SK-N-MC (cell line): ENCODE measurements around the gene MTUS2.

Experiments used
- EZH2 ChIP-seq: fragments of 200-600 bp; sonication (generic); IDR thresholded peaks from one replicate; pipeline ENCODE4 v1.6.1; 2017; ENCODE audit warnings: antibody characterized with exemption
- FOXP2 ChIP-seq: optimal IDR thresholded peaks from 2 replicates; pipeline ENCODE3; 2011; ENCODE audit warnings: mild to moderate bottlenecking, moderate library complexity; ENCODE audit not compliant: insufficient read depth; ENCODE audit errors: extremely low read length, control extremely low read depth
- POLR2AphosphoS5 ChIP-seq: IDR thresholded peaks from 2 replicates; pipeline ENCODE4 v1.6.1; 2012; ENCODE audit warnings: mild to moderate bottlenecking, low read depth, low read length, borderline replicate concordance

- no peak for TF ChIP-seq FOXP2
- no peak for TF ChIP-seq POLR2AphosphoS5
- TF ChIP-seq EZH2, result no peak
Observed at GRCh38 chr13:29125191-29125933, 305.2 kb downstream of the MTUS2 start.
